CD4-positive, alpha-beta T cell (primary cell): ENCODE results near the gene GH2. TPM values are rescaled to one million over a fixed set of nuclear protein-coding genes. Genes with fewer than 3 reads are reported as not detected.

Experiments used
- ATAC-seq: fragments of 200-7000 bp; cut with Tn5 transposase; one replicate; pipeline ENCODE4 v1.10.0; 2022; ENCODE audit warnings: mild to moderate bottlenecking; ENCODE audit not compliant: poor library complexity
- CTCF ChIA-PET: fragments of 350-600 bp; sonication (Branson Sonifier 250); formaldehyde crosslinking; loops from one replicate; lab custom pipeline; 2021; ENCODE audit warnings: antibody characterized with exemption, inconsistent platforms; lab: Charles Lee
- POLR2A ChIA-PET: fragments of 350-600 bp; sonication (Branson Sonifier 250); formaldehyde crosslinking; loops from one replicate; lab custom pipeline; 2021; ENCODE audit warnings: antibody characterized with exemption, inconsistent platforms; lab: Charles Lee
- DNase-seq, 14 experiments: peaks; one replicate each; pipeline ENCODE4 v3.0.0-alpha.2; 2013 to 2020; ENCODE audit warnings: mixed read lengths in 2 of 14
- H3K27ac ChIP-seq, 2 donors: one replicate each; pipeline versions ENCODE4 v1.5.1 to v1.7.0; 2013; ENCODE audit warnings: low read length in 2 of 2, low read depth in 1 of 2, mild to moderate bottlenecking in 1 of 2
- H3K27me3 ChIP-seq, 2 experiments: 1 replicate in 1 of 2; 2 replicates in 1 of 2; pipeline versions ENCODE4 v1.6.1 to v1.7.0; 2013; ENCODE audit warnings: low read length in 2 of 2, control low read depth in 1 of 2, mild to moderate bottlenecking in 1 of 2, moderate library complexity in 1 of 2; ENCODE audit not compliant: insufficient read depth in 2 of 2, control insufficient read depth in 1 of 2
- H3K36me3 ChIP-seq: one replicate; pipeline ENCODE4 v1.6.1; 2013; ENCODE audit warnings: low read length, control low read depth; ENCODE audit not compliant: insufficient read depth
- H3K4me1 ChIP-seq: one replicate; pipeline ENCODE4 v1.6.1; 2013; ENCODE audit warnings: low read length, control low read depth; ENCODE audit not compliant: insufficient read depth
- H3K4me3 ChIP-seq: one replicate; pipeline ENCODE4 v1.5.1; 2013; ENCODE audit warnings: mild to moderate bottlenecking, low read length, moderate library complexity
- H3K9me3 ChIP-seq, 2 experiments: 1 replicate in 1 of 2; 2 replicates in 1 of 2; pipeline versions ENCODE4 v1.6.1 to v1.7.0; 2013; ENCODE audit warnings: low read length in 2 of 2, mild to moderate bottlenecking in 2 of 2, control low read depth in 1 of 2, moderate library complexity in 1 of 2; ENCODE audit not compliant: control insufficient read depth in 1 of 2, insufficient read depth in 1 of 2
- H3K27ac Mint-ChIP-seq: one replicate; pipeline ENCODE4 v1.8.0; 2020; ENCODE audit warnings: mixed read lengths
- H3K27me3 Mint-ChIP-seq: one replicate; pipeline ENCODE4 v1.8.0; 2021; ENCODE audit warnings: mixed read lengths
- H3K36me3 Mint-ChIP-seq: one replicate; pipeline ENCODE4 v1.8.0; 2021; ENCODE audit warnings: low read depth, mixed read lengths
- H3K4me1 Mint-ChIP-seq: one replicate; pipeline ENCODE4 v1.8.0; 2021; ENCODE audit warnings: low read depth, mixed read lengths
- H3K4me3 Mint-ChIP-seq: one replicate; pipeline ENCODE4 v1.8.0; 2020; ENCODE audit warnings: mild to moderate bottlenecking, mixed read lengths
- H3K9me3 Mint-ChIP-seq: one replicate; pipeline ENCODE4 v1.8.0; 2020; ENCODE audit warnings: mixed read lengths
- CTCF ChIP-seq: fragments of 200-600 bp; IDR thresholded peaks from one replicate; pipeline ENCODE4 v1.8.0; 2022; ENCODE audit warnings: antibody characterized with exemption, mild to moderate bottlenecking
- intact Hi-C, 2 experiments: fragments of 100-400 bp; cut with DNase I in 1 of 2; cut with micrococcal nuclease in 1 of 2; formaldehyde crosslinking; loops; one replicate each; pipeline versions ENCODE4 v1.15.1 to v1.9.0; 2023 to 2025; cut with DNase I, micrococcal nuclease
- total RNA-seq, 174 experiments: library from RNA in 2 of 174; stranded (reverse) in 2 of 174; gene quantifications; one replicate each; pipeline ENCODE4 v1.2.3 and lab custom pipeline; 2021 to 2026

Gene GH2
- total RNA-seq, 2 experiments from 2014 or later, result not detected

- CTCF ChIA-PET, result interaction anchor here (0.7 to 0.9 kb wide), 3 partner anchors 16 to 148 kb away, joined by 3 to 4 read pairs (median 3); partner anchors contain the start of gene PSMC5
- H3K27me3 ChIP-seq, result no peaks in the 10 kb centered on the region
- no peaks in the 10 kb centered on the region for H3K9me3 Mint-ChIP-seq
- H3K9me3 ChIP-seq, result no peaks in the 10 kb centered on the region
- H3K4me1 ChIP-seq, result peaks cover 57% of the 10 kb centered on the region
- peaks cover 50% of the 10 kb centered on the region for H3K4me1 Mint-ChIP-seq
- DNase-seq (peak; percentile 98 to 100 (median 99)), ATAC-seq (peak; percentile 88)
- TF ChIP-seq CTCF, result no peak
- peaks cover 10% of the 10 kb centered on the region for H3K36me3 ChIP-seq
- POLR2A ChIA-PET, result interaction anchor here (0.6 to 6.3 kb wide), 21 partner anchors 8 to 664 kb away, joined by 3 to 86 read pairs (median 6); partner anchors contain the start of genes CCDC47, CEP95, DDX42 and DDX5
- no peaks in the 10 kb centered on the region for H3K27me3 Mint-ChIP-seq
- peak within 1 kb of the TSS; percentile 85 for H3K4me3 ChIP-seq
- H3K27ac ChIP-seq, result peak within 1 kb of the TSS; percentile 85 to 93
- H3K27ac Mint-ChIP-seq, result peak within 1 kb of the TSS; percentile 91
- peaks cover 3% of the 10 kb centered on the region for H3K36me3 Mint-ChIP-seq
- H3K4me3 Mint-ChIP-seq, result peak within 1 kb of the TSS; percentile 94
- intact Hi-C loops, result loop anchor here (1.0 to 10.0 kb wide), 11 partner anchors 15 to 665 kb away; partner anchors contain the start of genes CCDC47 (in 2 of the 2), FTSJ3 (in 2 of the 2), MAP3K3 (in 2 of the 2) and PSMC5 (in 2 of the 2)
Observed at GRCh38 chr17:63842540-63843386, 39.0 kb downstream of the GH2 start, which contains the start of gene SMARCD2. SMARCD2 (minus strand) TSS chr17:63842685; CDS start chr17:63842674, 11 bp downstream.

GRCh38 chr17:63842173-63842539 is 39.6 kb downstream of the GH2 start:
- H3K4me3 Mint-ChIP-seq, result peak overlapping the region; percentile 94
- no peaks in the 10 kb centered on the region for H3K27me3 ChIP-seq
- H3K36me3 ChIP-seq, result peaks cover 16% of the 10 kb centered on the region
- intact Hi-C loops, result loop anchor here (2.0 to 10.0 kb wide), 8 partner anchors 69 to 665 kb away; partner anchors contain the start of genes MAP3K3 (in 2 of the 2), CCDC47 (in 1 of the 2), CEP95 (in 1 of the 2) and DCAF7 (in 1 of the 2)
- peaks cover 5% of the 10 kb centered on the region for H3K36me3 Mint-ChIP-seq
- peak overlapping the region; percentile 68 for H3K4me3 ChIP-seq
- no peaks in the 10 kb centered on the region for H3K27me3 Mint-ChIP-seq
- peak overlapping the region; percentile 88 for H3K27ac Mint-ChIP-seq
- H3K9me3 Mint-ChIP-seq, result no peaks in the 10 kb centered on the region
- TF ChIP-seq CTCF, result no peak
- H3K4me1 ChIP-seq, result peaks cover 61% of the 10 kb centered on the region
- POLR2A ChIA-PET, result interaction anchor here (0.7 to 6.3 kb wide), 5 partner anchors 11 to 144 kb away, joined by 3 to 86 read pairs (median 25); partner anchors contain the start of genes CCDC47, DDX42, FTSJ3 and LIMD2
- H3K9me3 ChIP-seq, result no peaks in the 10 kb centered on the region
- H3K27ac ChIP-seq, result peak overlapping the region; percentile 23 to 47
- DNase-seq (peak in 2 of 14 experiments; percentile 27 to 47), ATAC-seq (peak; percentile 16)
- peaks cover 49% of the 10 kb centered on the region for H3K4me1 Mint-ChIP-seq
- CTCF ChIA-PET, result no interaction called here
